Epithelial cell of proximal tubule (primary cell): ENCODE data around the gene CNP. TPM values are rescaled to one million over a fixed set of nuclear protein-coding genes. Genes with fewer than 3 reads are reported as not detected.
"Not testable (repeated sequence)": the region's sequence is repeated elsewhere in the genome, so short reads cannot be mapped to it uniquely, and the experiment has no call there.

ENCODE experiments used
- DNase-seq: peaks from one replicate; pipeline ENCODE4 v3.0.0-alpha.2; 2011; ENCODE audit warnings: low read depth
- H3K4me3 ChIP-seq: 2 replicates; pipeline ENCODE4 v1.5.1; 2011; ENCODE audit warnings: low read depth, mild to moderate bottlenecking, low read length
- CTCF ChIP-seq: conservative IDR thresholded peaks from 2 replicates; pipeline ENCODE4 v1.5.1; 2012; ENCODE audit warnings: low read depth, mild to moderate bottlenecking, low read length
- total RNA-seq: library from RNA; depleted of rRNA; stranded (reverse); fragments of >200 nt; gene quantifications from 2 replicates; pipeline ENCODE4 v1.2.3, GENCODE V29; 2015

Gene CNP
- total RNA-seq, 1 donor from 2014 or later: 69.8 TPM

GRCh38 chr17:42009170-42009569 is 42.6 kb downstream of the CNP start:
- no peak for DNase-seq
- H3K4me3 ChIP-seq: no peak overlapping the region
- peak; percentile 43 for TF ChIP-seq CTCF

- not testable (repeated sequence) for DNase-seq
Measured at GRCh38 chr17:42010266-42010680, 43.7 kb downstream of the CNP start.

GRCh38 chr17:42010898-42011516 is 44.4 kb downstream of the CNP start:
- no peak for DNase-seq
- no peak overlapping the region for H3K4me3 ChIP-seq
- no peak for TF ChIP-seq CTCF

More at GRCh38 chr17:42010266-42010680, 43.7 kb downstream of the CNP start:
- not testable (repeated sequence) for H3K4me3 ChIP-seq

GRCh38 chr17:42012363-42012762 is 45.8 kb downstream of the CNP start:
- not testable (repeated sequence) for DNase-seq, H3K4me3 ChIP-seq

- not testable (repeated sequence) for DNase-seq, H3K4me3 ChIP-seq
Measured at GRCh38 chr17:42013740-42014139, 47.1 kb downstream of the CNP start.

GRCh38 chr17:42016411-42016831 is 49.8 kb downstream of the CNP start:
- no peak for DNase-seq
- TF ChIP-seq CTCF: no peak
- H3K4me3 ChIP-seq: peak overlapping the region; percentile 94

GRCh38 chr17:42016941-42017865 is 50.6 kb downstream of the CNP start, which contains the start of gene DNAJC7:
DNAJC7 (minus strand) TSS chr17:42017439; CDS start chr17:42017416, 23 bp downstream.
- no peak for TF ChIP-seq CTCF
- peak; percentile 47 for DNase-seq
- H3K4me3 ChIP-seq: peak within 1 kb of the TSS; percentile 94

- no peak for DNase-seq
- peak overlapping the region; percentile 94 for H3K4me3 ChIP-seq
- no peak for TF ChIP-seq CTCF
Measured at GRCh38 chr17:42017866-42018200, 51.2 kb downstream of the CNP start.
